GM19395 (cell line): ENCODE measurements around the gene SRGAP2.
"Not testable (repeated sequence)": the region's sequence is repeated elsewhere in the genome, so short reads cannot be mapped to it uniquely, and the experiment has no call there.

ENCODE experiments used
- ATAC-seq: cut with Tn5 transposase; IDR thresholded peaks from one replicate; pipeline ENCODE4 v1.9.1; 2021; ENCODE audit warnings: mild to moderate bottlenecking, moderate library complexity; ENCODE audit not compliant: unreplicated experiment

The SRGAP2 gene

GRCh38 chr1:206203364-206204158, at the start of gene SRGAP2:
SRGAP2 (plus strand) TSS chr1:206203541; CDS start chr1:206205971, 2,430 bp downstream.
- peak; percentile 7 for ATAC-seq

- not testable (repeated sequence) for ATAC-seq
Measured at GRCh38 chr1:206167350-206168029, 35.9 kb upstream of the SRGAP2 start.

- ATAC-seq, result not testable (repeated sequence)
Measured at GRCh38 chr1:206169794-206170193, 33.5 kb upstream of the SRGAP2 start.

GRCh38 chr1:206173110-206173719, 30.1 kb upstream of the SRGAP2 start:
- ATAC-seq, result not testable (repeated sequence)

GRCh38 chr1:206174182-206174868, 29.0 kb upstream of the SRGAP2 start:
- ATAC-seq, result not testable (repeated sequence)

GRCh38 chr1:206175459-206176113, 27.8 kb upstream of the SRGAP2 start:
- not testable (repeated sequence) for ATAC-seq

- not testable (repeated sequence) for ATAC-seq
Measured at GRCh38 chr1:206176114-206176502, 27.2 kb upstream of the SRGAP2 start.

- ATAC-seq, result not testable (repeated sequence)
Measured at GRCh38 chr1:206178061-206178989, 25.0 kb upstream of the SRGAP2 start.

- not testable (repeated sequence) for ATAC-seq
Measured at GRCh38 chr1:206179666-206180065, 23.7 kb upstream of the SRGAP2 start.

- ATAC-seq, result not testable (repeated sequence)
Measured at GRCh38 chr1:206182368-206183317, 20.7 kb upstream of the SRGAP2 start.

GRCh38 chr1:206183788-206184187, 19.6 kb upstream of the SRGAP2 start:
- ATAC-seq, result not testable (repeated sequence)

GRCh38 chr1:206185778-206186177, 17.6 kb upstream of the SRGAP2 start:
- ATAC-seq, result not testable (repeated sequence)

GRCh38 chr1:206186826-206187225, 16.5 kb upstream of the SRGAP2 start:
- not testable (repeated sequence) for ATAC-seq

- ATAC-seq, result not testable (repeated sequence)
Measured at GRCh38 chr1:206195182-206195581, 8.2 kb upstream of the SRGAP2 start.

- not testable (repeated sequence) for ATAC-seq
Measured at GRCh38 chr1:206196748-206197424, 6.5 kb upstream of the SRGAP2 start.

GRCh38 chr1:206202789-206203363, 465 bp upstream of the SRGAP2 start, which contains the start of gene FAM72A:
FAM72A (minus strand) TSS chr1:206202839; CDS start chr1:206202025, 814 bp downstream.
- peak; percentile 90 for ATAC-seq

GRCh38 chr1:206204159-206204511, 794 bp downstream of the SRGAP2 start:
- ATAC-seq, result not testable (repeated sequence)
